K562 (cell line): Measurements from ENCODE around the gene MYLK2. TPM values are rescaled to one million over a fixed set of nuclear protein-coding genes. Genes with fewer than 3 reads are reported as not detected.

Source experiments
- ATAC-seq: fragments of 200-7000 bp; cut with Tn5 transposase; 3 replicates; pipeline ENCODE4 v1.9.1; 2020; ENCODE audit warnings: moderate library complexity
- BruUV-seq: library from RNA; stranded (reverse); fragments of 400-500 nt; replicated peaks from 2 replicates; lab custom pipeline; 2021; lab: Mats Ljungman, UMichigan
- CTCF ChIA-PET: fragments of 300-600 bp; formaldehyde crosslinking; extraction: SDS; loops from one replicate; lab custom pipeline; 2021; ENCODE audit warnings: low intra/inter-chr PET ratio; lab: Yijun Ruan, JAX
- POLR2A ChIA-PET: fragments of 300-600, 350-650 bp; sonication (Branson Sonifier 250); formaldehyde crosslinking; extraction: SDS; loops from one replicate; lab custom pipeline; 2021; ENCODE audit warnings: antibody characterized with exemption, inconsistent platforms; lab: Yijun Ruan, JAX
- DNase-seq, 4 experiments: peaks; one replicate each; pipeline versions ENCODE4 v3.0.0 to v3.0.0-alpha.2; 2011 to 2018; ENCODE audit warnings: low spot score in 3 of 4, mixed read lengths in 3 of 4; ENCODE audit errors: extremely low read depth in 1 of 4
- FAIRE-seq: peaks from 2 replicates; lab custom pipeline; 2011; peaks lifted over from hg19 to GRCh38; lab: Jason Lieb, UNC
- H2AFZ ChIP-seq: 2 replicates; pipeline ENCODE4 v1.6.0; 2011; ENCODE audit warnings: low read depth, low read length, control low read depth, inconsistent platforms
- H3K27ac ChIP-seq: fragments of 200-600 bp; 3 replicates; pipeline ENCODE4 v1.8.0; 2011; ENCODE audit warnings: low read depth, mild to moderate bottlenecking, control low read depth, inconsistent platforms, low read length, moderate library complexity, mixed read lengths; ENCODE audit errors: extremely low read depth
- H3K27me3 ChIP-seq, 2 experiments: fragments of 300-600 bp in 1 of 2; 2 replicates in 1 of 2; 3 replicates in 1 of 2; pipeline versions ENCODE4 v1.6.0 to v1.8.0; 2011; ENCODE audit warnings: inconsistent platforms in 2 of 2, low read length in 2 of 2, mild to moderate bottlenecking in 1 of 2, mixed read lengths in 1 of 2, moderate library complexity in 1 of 2; ENCODE audit not compliant: control insufficient read depth in 2 of 2, insufficient read depth in 2 of 2
- H3K36me3 ChIP-seq: fragments of 300-600 bp; 3 replicates; pipeline ENCODE4 v1.8.0; 2011; ENCODE audit warnings: mild to moderate bottlenecking, low read length, inconsistent platforms; ENCODE audit not compliant: control insufficient read depth, insufficient read depth
- H3K4me1 ChIP-seq, 2 experiments: fragments of 200-600 bp in 1 of 2; replicated peaks in 1 of 2; 2 replicates in 1 of 2; 3 replicates in 1 of 2; pipeline versions ENCODE4 v1.5.1 to v1.8.0; 2011; ENCODE audit warnings: inconsistent platforms in 2 of 2, low read length in 2 of 2, mild to moderate bottlenecking in 1 of 2, mixed read lengths in 1 of 2, moderate library complexity in 1 of 2; ENCODE audit not compliant: control insufficient read depth in 2 of 2, insufficient read depth in 2 of 2
- H3K4me2 ChIP-seq: 2 replicates; pipeline ENCODE4 v1.6.1; 2011; ENCODE audit warnings: low read length, control low read depth, inconsistent platforms, mixed read lengths; ENCODE audit not compliant: insufficient read depth
- H3K4me3 ChIP-seq: fragments of 200-600 bp; sonication (generic), shearing (Covaris generic); 2 replicates; pipeline ENCODE4 v1.5.1; 2016; ENCODE audit warnings: control low read depth, inconsistent platforms
- H3K79me2 ChIP-seq: fragments of 200-600 bp; 3 replicates; pipeline ENCODE4 v1.8.0; 2011; ENCODE audit warnings: low read length, inconsistent platforms; ENCODE audit not compliant: control insufficient read depth, insufficient read depth
- H3K9ac ChIP-seq, 2 experiments: 2 replicates each; pipeline versions ENCODE4 v1.6.0 to v1.6.1; 2011; ENCODE audit warnings: low read depth in 2 of 2, low read length in 2 of 2, control low read depth in 1 of 2, inconsistent platforms in 1 of 2, mild to moderate bottlenecking in 1 of 2, mixed read lengths in 1 of 2; ENCODE audit not compliant: insufficient read depth in 1 of 2
- H3K9me1 ChIP-seq: one replicate; pipeline ENCODE4 v1.6.0; 2011; ENCODE audit warnings: inconsistent platforms, mild to moderate bottlenecking, low read length, moderate library complexity; ENCODE audit not compliant: control insufficient read depth, insufficient read depth
- H3K9me3 ChIP-seq: replicated peaks from 2 replicates; pipeline ENCODE4 v1.5.1; 2011; ENCODE audit warnings: low read depth, low read length, inconsistent platforms; ENCODE audit not compliant: control insufficient read depth, insufficient read depth
- H4K20me1 ChIP-seq: replicated peaks from 2 replicates; pipeline ENCODE4 v1.6.1; 2011; ENCODE audit warnings: low read length, inconsistent platforms, mixed read lengths; ENCODE audit not compliant: control insufficient read depth, insufficient read depth
- BCLAF1 ChIP-seq, 2 experiments: fragments of 450-650 bp in 1 of 2; IDR thresholded peaks; 2 replicates each; pipeline ENCODE4 v1.6.1; 2011 to 2017; ENCODE audit warnings: low read depth in 2 of 2, antibody characterized with exemption in 1 of 2, borderline replicate concordance in 1 of 2, low read length in 1 of 2, mild to moderate bottlenecking in 1 of 2, mixed read lengths in 1 of 2; ENCODE audit not compliant: control insufficient read depth in 1 of 2
- CBFB ChIP-seq: sonication (generic); formaldehyde crosslinking; IDR thresholded peaks from 2 replicates; pipeline ENCODE4 v1.4.0; 2020; ENCODE audit warnings: mild to moderate bottlenecking, missing genetic modification reagents
- CXXC5 ChIP-seq: fragments of 250-450 bp; sonication (Bioruptor Pico); IDR thresholded peaks from 2 replicates; pipeline ENCODE4 v1.8.0; 2022; ENCODE audit warnings: inconsistent platforms, mild to moderate bottlenecking, moderate library complexity
- FIP1L1 ChIP-seq: fragments of 200-400 bp; formaldehyde crosslinking; IDR thresholded peaks from 2 replicates; pipeline ENCODE4 v1.6.1; 2018; ENCODE audit warnings: mild to moderate bottlenecking, low read depth, low read length; ENCODE audit not compliant: poor library complexity, severe bottlenecking
- PML ChIP-seq: IDR thresholded peaks from 2 replicates; pipeline ENCODE4 v1.6.1; 2012; ENCODE audit warnings: low read length, inconsistent platforms
- POLR2A ChIP-seq: fragments of 450-650 bp; conservative IDR thresholded peaks from 2 replicates; pipeline ENCODE4 v1.6.1; 2016
- PTBP1 ChIP-seq: fragments of 200-400 bp; formaldehyde crosslinking; IDR thresholded peaks from 2 replicates; pipeline ENCODE4 v1.6.1; 2017; ENCODE audit warnings: low read depth, low read length
- RBM15 ChIP-seq: fragments of 200-400 bp; formaldehyde crosslinking; IDR thresholded peaks from 2 replicates; pipeline ENCODE4 v1.6.1; 2018; ENCODE audit warnings: mild to moderate bottlenecking, low read length, moderate library complexity; ENCODE audit not compliant: insufficient read depth
- SMARCA5 ChIP-seq: fragments of 450-650 bp; IDR thresholded peaks from 2 replicates; pipeline ENCODE4 v1.6.1; 2016
- SRSF3 ChIP-seq: fragments of 200-400 bp; formaldehyde crosslinking; IDR thresholded peaks from 2 replicates; pipeline ENCODE4 v1.6.1; 2016; ENCODE audit warnings: mild to moderate bottlenecking, low read length, moderate library complexity; ENCODE audit not compliant: insufficient read depth
- ZNF232 ChIP-seq: sonication (generic); formaldehyde crosslinking; IDR thresholded peaks from 2 replicates; pipeline ENCODE4 v1.8.0; 2022; ENCODE audit warnings: mild to moderate bottlenecking, missing genetic modification reagents
- ZNF668 ChIP-seq: fragments of 250-450 bp; sonication (Bioruptor Pico); IDR thresholded peaks from 2 replicates; pipeline ENCODE4 v1.8.0; 2022; ENCODE audit warnings: mild to moderate bottlenecking, inconsistent platforms
- ZNF830 ChIP-seq: fragments of 250-450 bp; sonication (Bioruptor Pico); IDR thresholded peaks from 2 replicates; pipeline ENCODE4 v1.5.0; 2021; ENCODE audit warnings: mild to moderate bottlenecking
- WGBS: fragments of 100-300 bp; shearing (Covaris generic); methylation state at CpG from one replicate; pipeline ENCODE4 v1.1.6; 2016; ENCODE audit warnings: low coverage, mixed read lengths; ENCODE audit not compliant: insufficient coverage; ENCODE audit errors: missing lambda C conversion rate; 5-methylcytosine and 5-hydroxymethylcytosine counted together
- in situ Hi-C: fragments of 300-500 bp; cut with MboI; formaldehyde crosslinking; loops from 4 replicates; pipeline ENCODE4 v1.15.0; 2018; ENCODE audit warnings: inconsistent platforms, mixed read lengths
- intact Hi-C: fragments of 100-400 bp; cut with micrococcal nuclease; formaldehyde crosslinking; loops from 2 replicates; pipeline ENCODE4 v1.14.2; 2022
- polyA plus RNA-seq, 8 experiments: library from polyadenylated mRNA; depleted of rRNA in 4 of 8; stranded (reverse) in 5 of 8; unstranded in 3 of 8; fragments of >200 nt; fragmentation: Nextera tagmentation in 2 of 8; fragmentation: Illumina TruSeq in 1 of 8; extraction: Ambion mirVana in 2 of 8; extraction: Trizol in 1 of 8; gene quantifications; 2 replicates each; pipeline versions ENCODE4 v1.2.1 to v1.2.3, GENCODE V29; 2011 to 2014; ENCODE audit warnings: inconsistent platforms in 1 of 8, missing spikeins in 1 of 8
- total RNA-seq, 7 experiments: library from RNA; depleted of rRNA in 6 of 7; stranded (reverse); fragments of >200 nt in 6 of 7; fragmentation: Illumina TruSeq in 2 of 7; extraction: Trizol in 2 of 7; gene quantifications; 2 replicates each; pipeline versions ENCODE4 v1.2.1 to v1.2.3, GENCODE V29; 2011 to 2021; ENCODE audit warnings: low replicate concordance in 1 of 7
- TF ChIP-seq, protein P1 (sequence below): fragments of 450-650 bp; IDR thresholded peaks from 2 replicates; pipeline ENCODE4 v1.7.0; 2016; ENCODE audit warnings: borderline replicate concordance
- TF ChIP-seq, protein P2 (sequence below): fragments of 450-650 bp; formaldehyde crosslinking; IDR thresholded peaks from 2 replicates; pipeline ENCODE4 v1.4.0; 2022; ENCODE audit warnings: missing genetic modification characterization

MYLK2 gene
- total and polyA plus RNA-seq, 9 of the 15 experiments (the other 6 are each of a cell fraction or from before 2014, with no cell fraction given): 0.07 to 0.53 (median 0.18) TPM; not detected in 2

DNA sequence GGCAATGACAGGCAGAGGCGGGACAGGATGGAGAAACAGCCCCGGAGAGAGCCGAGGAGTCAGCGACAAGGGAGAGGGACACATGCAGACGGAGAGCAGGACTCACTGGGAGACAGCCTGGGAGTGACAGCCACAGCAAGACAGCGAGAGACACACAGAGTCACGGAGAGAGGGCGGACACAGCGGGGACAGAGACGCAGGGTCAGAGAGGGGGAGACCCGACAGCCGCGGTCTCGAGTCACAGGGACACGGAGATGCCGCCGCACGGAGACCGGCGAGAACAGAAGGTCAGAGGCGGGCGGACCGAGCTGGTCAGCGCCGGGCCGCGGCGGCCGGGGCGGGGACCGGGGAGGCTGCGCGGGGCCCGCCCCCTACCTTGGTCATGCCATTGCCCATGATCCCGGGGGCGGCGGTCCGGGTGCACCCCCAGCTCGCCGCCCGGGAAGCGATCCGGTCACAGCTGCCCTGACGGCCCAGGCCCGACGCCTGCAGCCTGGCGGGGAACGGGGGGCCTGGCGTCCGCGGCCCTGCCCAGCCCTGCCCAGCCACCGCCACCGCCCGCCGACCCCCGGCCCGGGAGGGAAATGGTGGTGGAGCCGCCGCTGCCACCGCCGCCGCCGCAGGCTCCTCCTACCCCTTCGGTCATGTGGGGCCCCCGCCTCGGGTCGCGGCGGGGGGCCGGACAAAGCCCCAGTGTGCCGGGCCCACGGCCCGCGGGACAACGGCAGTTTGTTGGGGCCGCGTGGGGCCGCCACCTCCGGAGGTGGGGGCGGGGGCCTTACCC, 51.0 kb downstream of the MYLK2 start, which contains the start of the genes DUSP15 and TTLL9:
DUSP15 (minus strand) TSS at position 586 of the 784 bp plus-strand sequence; CDS start at position 396, 190 bp downstream.
TTLL9 (plus strand) TSS at position 693 of the 784 bp plus-strand sequence. CDS start 493 bp downstream, outside the sequence.
- Histone ChIP-seq H3K9me1 (no peaks in the 10 kb centered on the region), H3K4me2 (peak within 1 kb of the TSS; percentile 52; the same call in 1 of the 2 replicates), H3K9ac (peak within 1 kb of the TSS in 1 of 2 experiments; percentile 77; a peak in 3 of 4 replicates), H3K9me3 (no peaks in the 10 kb centered on the region), H2AFZ (peak within 1 kb of the TSS; percentile 66; the same call in 1 of the 2 replicates), H3K4me3 (0 out of 2 replicates have a peak within 1 kb of the TSS, but pooled peaks have one; percentile 8), H3K27me3 (peaks cover 45 to 59% of the 10 kb centered on the region in 2 experiments), H3K4me1 (peaks cover 0 to 11% of the 10 kb centered on the region in 2 experiments; a peak in 2 of 5 replicates), H4K20me1 (peaks cover 12% of the 10 kb centered on the region), H3K27ac (no peak within 1 kb of the TSS), H3K79me2 (no peaks in the 10 kb centered on the region), H3K36me3 (no peaks in the 10 kb centered on the region)
- ATAC-seq: peak; percentile 72
- ChIA-PET POLR2A (no interaction called here), CTCF (interaction anchor here (0.7 kb wide), 1 partner anchor 17 kb away, joined by 3 read pairs; no protein-coding TSS in a partner anchor)
- BruUV-seq: no TSS peak
- no peak for FAIRE-seq
- intact Hi-C loops (no loop called here), in situ Hi-C loops (no loop called here)
- WGBS: 2% methylated on average over 31 of the region's 80 CpGs
- DNase-seq: peak in 2 of 4 experiments; percentile 65 to 67
- no peak for TF ChIP-seq CBFB (CRISPR knock-in tag)
- TF ChIP-seq PTBP1: no peak
- TF ChIP-seq SRSF3: no peak
- TF ChIP-seq ZNF668 (CRISPR knock-in tag): no peak
- no peak for TF ChIP-seq CXXC5 (CRISPR knock-in tag)
- TF ChIP-seq POLR2A: no peak
- no peak for TF ChIP-seq RBM15
- TF ChIP-seq, protein P1, sequence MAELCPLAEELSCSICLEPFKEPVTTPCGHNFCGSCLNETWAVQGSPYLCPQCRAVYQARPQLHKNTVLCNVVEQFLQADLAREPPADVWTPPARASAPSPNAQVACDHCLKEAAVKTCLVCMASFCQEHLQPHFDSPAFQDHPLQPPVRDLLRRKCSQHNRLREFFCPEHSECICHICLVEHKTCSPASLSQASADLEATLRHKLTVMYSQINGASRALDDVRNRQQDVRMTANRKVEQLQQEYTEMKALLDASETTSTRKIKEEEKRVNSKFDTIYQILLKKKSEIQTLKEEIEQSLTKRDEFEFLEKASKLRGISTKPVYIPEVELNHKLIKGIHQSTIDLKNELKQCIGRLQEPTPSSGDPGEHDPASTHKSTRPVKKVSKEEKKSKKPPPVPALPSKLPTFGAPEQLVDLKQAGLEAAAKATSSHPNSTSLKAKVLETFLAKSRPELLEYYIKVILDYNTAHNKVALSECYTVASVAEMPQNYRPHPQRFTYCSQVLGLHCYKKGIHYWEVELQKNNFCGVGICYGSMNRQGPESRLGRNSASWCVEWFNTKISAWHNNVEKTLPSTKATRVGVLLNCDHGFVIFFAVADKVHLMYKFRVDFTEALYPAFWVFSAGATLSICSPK: no peak
- TF ChIP-seq, protein P2, sequence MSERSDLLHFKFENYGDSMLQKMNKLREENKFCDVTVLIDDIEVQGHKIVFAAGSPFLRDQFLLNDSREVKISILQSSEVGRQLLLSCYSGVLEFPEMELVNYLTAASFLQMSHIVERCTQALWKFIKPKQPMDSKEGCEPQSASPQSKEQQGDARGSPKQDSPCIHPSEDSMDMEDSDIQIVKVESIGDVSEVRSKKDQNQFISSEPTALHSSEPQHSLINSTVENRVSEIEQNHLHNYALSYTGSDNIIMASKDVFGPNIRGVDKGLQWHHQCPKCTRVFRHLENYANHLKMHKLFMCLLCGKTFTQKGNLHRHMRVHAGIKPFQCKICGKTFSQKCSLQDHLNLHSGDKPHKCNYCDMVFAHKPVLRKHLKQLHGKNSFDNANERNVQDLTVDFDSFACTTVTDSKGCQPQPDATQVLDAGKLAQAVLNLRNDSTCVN (CRISPR knock-in tag): no peak
- no peak for TF ChIP-seq SMARCA5
- no peak for TF ChIP-seq ZNF232 (CRISPR knock-in tag)
- no peak for TF ChIP-seq BCLAF1 (IDR thresholded peaks at IDR 0.05; ENCODE audit: borderline replicate concordance in 1 of 2, control insufficient read depth in 1 of 2, low read depth in 2 of 2, low read length in 1 of 2)
- TF ChIP-seq FIP1L1: no peak
- no peak for TF ChIP-seq ZNF830 (CRISPR knock-in tag)
- no peak for TF ChIP-seq PML
